ENCODE data around the gene SH3RF3. TPM values are rescaled to one million over a fixed set of nuclear protein-coding genes. Genes with fewer than 3 reads are reported as not detected.
A peak's percentile ranks its signal among the peaks of the same experiment; 100 is the strongest.

The SH3RF3 gene
- total RNA-seq, 1 donor from 2014 or later = 59.5 TPM

GRCh38 chr2:109542384-109542783 is 413.4 kb downstream of the SH3RF3 start:
- no peak for TF ChIP-seq CTCF (IDR thresholded peaks at IDR 0.05)
- H3K9me3 Mint-ChIP-seq (ENCODE audit: low read depth) = no peaks in the 10 kb centered on the region
- H3K4me1 Mint-ChIP-seq (ENCODE audit: low read depth) = peaks cover 7% of the 10 kb centered on the region

DNA sequence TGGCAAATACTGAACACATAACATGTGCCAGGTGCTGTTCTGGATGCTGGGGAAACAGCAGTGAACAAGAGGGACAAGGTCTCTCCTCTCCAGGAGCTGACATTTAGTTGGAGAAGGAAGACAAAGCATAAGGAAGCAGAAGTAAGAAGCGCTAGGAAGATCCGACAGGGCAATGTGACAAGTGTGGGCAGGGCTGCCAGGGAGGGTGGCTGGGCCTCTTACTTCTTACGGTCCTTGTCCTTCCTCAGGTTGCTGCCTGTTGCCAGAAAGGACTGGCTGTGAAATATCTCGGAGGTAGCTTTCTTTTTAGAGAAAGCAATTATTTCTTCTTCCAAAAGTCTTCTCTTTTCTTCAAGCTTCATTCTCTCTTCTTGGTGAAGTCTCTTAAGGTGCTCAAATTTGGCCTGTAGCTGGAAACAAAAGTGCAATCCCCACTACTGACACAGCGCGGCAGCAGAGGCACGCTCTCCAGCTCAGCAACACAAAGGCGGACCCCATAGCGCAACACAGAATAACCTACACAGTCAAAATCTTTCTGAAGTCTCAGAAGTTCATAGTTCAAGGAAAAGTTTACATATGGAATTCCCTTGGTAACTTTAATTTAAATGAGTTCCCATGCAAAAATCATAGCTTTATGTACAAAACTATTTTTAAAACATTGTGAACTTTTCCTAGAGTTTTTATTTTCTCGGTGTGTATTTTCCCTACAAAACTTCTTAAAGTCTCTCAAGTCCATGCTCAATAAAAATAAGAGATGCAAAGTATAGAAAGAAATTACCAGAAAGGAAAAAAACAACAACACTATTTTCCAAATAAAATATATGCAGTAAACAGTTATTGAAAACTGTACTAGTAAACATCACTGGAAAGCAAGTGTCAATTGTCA is 417.1 kb downstream of the SH3RF3 start:
- Mint-ChIP-seq H3K4me3 (ENCODE audit: unreplicated experiment) (no peak overlapping the region), H3K9me3 (ENCODE audit: low read depth) (no peaks in the 10 kb centered on the region), H3K4me1 (ENCODE audit: low read depth) (peaks cover 7% of the 10 kb centered on the region), H3K27me3 (ENCODE audit: low read depth) (no peaks in the 10 kb centered on the region), H3K36me3 (ENCODE audit: low read depth) (peaks cover 3% of the 10 kb centered on the region), H3K27ac (ENCODE audit: unreplicated experiment) (no peak overlapping the region)
- peak; percentile 97 for TF ChIP-seq CTCF (IDR thresholded peaks at IDR 0.05)
- no peak for DNase-seq (ENCODE audit: low spot score)

More at GRCh38 chr2:109542384-109542783, 413.4 kb downstream of the SH3RF3 start:
- H3K36me3 Mint-ChIP-seq (ENCODE audit: low read depth) = peaks cover 3% of the 10 kb centered on the region
- no peak for DNase-seq (ENCODE audit: low spot score)
- no peaks in the 10 kb centered on the region for H3K27me3 Mint-ChIP-seq (ENCODE audit: low read depth)
- no peak overlapping the region for H3K4me3 Mint-ChIP-seq (ENCODE audit: unreplicated experiment)
- H3K27ac Mint-ChIP-seq (ENCODE audit: unreplicated experiment) = no peak overlapping the region

DNA sequence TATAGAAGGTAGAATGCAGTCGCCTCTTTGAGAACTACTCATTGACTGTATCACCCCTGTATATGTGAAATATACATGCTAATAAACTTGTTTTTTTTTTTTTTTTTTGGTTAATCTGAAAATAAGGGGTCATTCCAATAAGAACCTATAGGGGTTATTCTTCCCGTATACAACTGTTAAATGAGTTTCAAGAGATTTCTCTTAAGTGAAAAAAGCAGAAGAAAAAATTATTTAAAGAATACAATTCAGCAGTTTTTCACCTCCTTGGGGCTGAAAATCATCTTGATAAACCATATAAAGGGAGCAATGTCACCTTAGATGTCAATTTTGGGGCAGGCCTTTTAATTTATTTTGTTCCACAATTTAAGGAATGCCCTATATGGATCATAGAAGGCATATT is 418.3 kb downstream of the SH3RF3 start:
- Mint-ChIP-seq H3K27ac (ENCODE audit: unreplicated experiment) (no peak overlapping the region), H3K4me3 (ENCODE audit: unreplicated experiment) (no peak overlapping the region), H3K4me1 (ENCODE audit: low read depth) (peaks cover 7% of the 10 kb centered on the region), H3K9me3 (ENCODE audit: low read depth) (no peaks in the 10 kb centered on the region), H3K36me3 (ENCODE audit: low read depth) (peaks cover 7% of the 10 kb centered on the region), H3K27me3 (ENCODE audit: low read depth) (no peaks in the 10 kb centered on the region)
- peak; percentile 22 for TF ChIP-seq CTCF (IDR thresholded peaks at IDR 0.05)
- no peak for DNase-seq (ENCODE audit: low spot score)

- no peak overlapping the region for H3K27ac Mint-ChIP-seq (ENCODE audit: unreplicated experiment)
- TF ChIP-seq CTCF (IDR thresholded peaks at IDR 0.05) = no peak
- peaks cover 10% of the 10 kb centered on the region for H3K36me3 Mint-ChIP-seq (ENCODE audit: low read depth)
- no peak for DNase-seq (ENCODE audit: low spot score)
- H3K27me3 Mint-ChIP-seq (ENCODE audit: low read depth) = no peaks in the 10 kb centered on the region
- no peaks in the 10 kb centered on the region for H3K9me3 Mint-ChIP-seq (ENCODE audit: low read depth)
- H3K4me3 Mint-ChIP-seq (ENCODE audit: unreplicated experiment) = no peak overlapping the region
- H3K4me1 Mint-ChIP-seq (ENCODE audit: low read depth) = peaks cover 7% of the 10 kb centered on the region
Observed at GRCh38 chr2:109549016-109549590, 420.1 kb downstream of the SH3RF3 start.

Small RNA genes within 50 kb of the gene (microRNA-seq; reads per million reads assigned to microRNA genes)
- gene MIR4265 (ENCODE audit: borderline number of aligned reads) = not detected
- gene MIR4266 (ENCODE audit: borderline number of aligned reads) = not detected

Other genes with a start within 250 kb of the SH3RF3 start
- not detected in 3 replicates for gene EDAR, start 140.0 kb upstream of the SH3RF3 start, total RNA-seq

Measured in chondrocyte (in vitro differentiated cells).